GM23338 (cell line): Measurements from ENCODE around the gene NEK6. TPM values are rescaled to one million over a fixed set of nuclear protein-coding genes. Genes with fewer than 3 reads are reported as not detected.

ENCODE experiments used
- ATAC-seq: fragments of 200-7000 bp; cut with Tn5 transposase; 3 replicates; pipeline ENCODE4 v1.9.1; 2020
- DNase-seq: peaks from one replicate; pipeline ENCODE4 v3.0.0-alpha.2; 2015; ENCODE audit warnings: low spot score
- H2AFZ ChIP-seq: fragments of 200-600 bp; sonication (generic); 2 replicates; pipeline ENCODE4 v1.8.0; 2016; ENCODE audit warnings: antibody characterized with exemption, mild to moderate bottlenecking, moderate library complexity
- H3F3A ChIP-seq: fragments of 200-600 bp; sonication (generic); replicated peaks from 2 replicates; pipeline ENCODE4 v1.8.0; 2017; ENCODE audit warnings: antibody characterized with exemption, mixed run types, low read depth
- H3K27ac ChIP-seq: fragments of 200-600 bp; sonication (generic); 2 replicates; pipeline ENCODE4 v1.6.1; 2016; ENCODE audit warnings: low read depth
- H3K27me3 ChIP-seq: fragments of 200-600 bp; sonication (generic); 2 replicates; pipeline ENCODE4 v1.8.0; 2016; ENCODE audit warnings: mild to moderate bottlenecking, mixed run types, moderate library complexity; ENCODE audit not compliant: insufficient read depth
- H3K36me3 ChIP-seq: fragments of 200-600 bp; sonication (generic); 2 replicates; pipeline ENCODE4 v1.8.0; 2016; ENCODE audit warnings: mild to moderate bottlenecking; ENCODE audit not compliant: insufficient read depth
- H3K4me1 ChIP-seq: fragments of 200-600 bp; sonication (generic); 2 replicates; pipeline ENCODE4 v1.8.0; 2016; ENCODE audit warnings: mild to moderate bottlenecking, moderate library complexity; ENCODE audit not compliant: insufficient read depth
- H3K4me2 ChIP-seq: fragments of 200-600 bp; sonication (generic); 2 replicates; pipeline ENCODE4 v1.7.1; 2017; ENCODE audit warnings: mixed run types
- H3K4me3 ChIP-seq: fragments of 200-600 bp; sonication (generic); 2 replicates; pipeline ENCODE4 v1.6.1; 2016; ENCODE audit warnings: mixed run types
- H3K79me2 ChIP-seq: fragments of 200-600 bp; sonication (generic); replicated peaks from 2 replicates; pipeline ENCODE4 v1.8.0; 2017; ENCODE audit warnings: mild to moderate bottlenecking; ENCODE audit not compliant: insufficient read depth
- H3K9me2 ChIP-seq: fragments of 200-600 bp; sonication (generic); 2 replicates; pipeline ENCODE4 v1.8.0; 2017; ENCODE audit not compliant: insufficient read depth
- H4K20me1 ChIP-seq: fragments of 200-600 bp; sonication (generic); replicated peaks from 2 replicates; pipeline ENCODE4 v1.8.0; 2017; ENCODE audit warnings: mild to moderate bottlenecking; ENCODE audit not compliant: insufficient read depth
- H3K27ac Mint-ChIP-seq: 2 replicates; pipeline ENCODE4 v1.8.0; 2020; ENCODE audit warnings: inconsistent platforms, mild to moderate bottlenecking, moderate library complexity, mixed read lengths
- H3K27me3 Mint-ChIP-seq: 3 replicates; pipeline ENCODE4 v1.8.0; 2022; ENCODE audit warnings: low read depth, mild to moderate bottlenecking, moderate library complexity, mixed read lengths, inconsistent platforms; ENCODE audit not compliant: insufficient read depth, poor library complexity
- H3K36me3 Mint-ChIP-seq: 3 replicates; pipeline ENCODE4 v1.8.0; 2021; ENCODE audit warnings: low read depth, mild to moderate bottlenecking, inconsistent platforms, moderate library complexity, mixed read lengths
- H3K4me1 Mint-ChIP-seq: 3 replicates; pipeline ENCODE4 v1.8.0; 2020; ENCODE audit warnings: mild to moderate bottlenecking, inconsistent platforms, mixed read lengths
- H3K4me3 Mint-ChIP-seq: 3 replicates; pipeline ENCODE4 v1.8.0; 2021; ENCODE audit warnings: moderate library complexity, mild to moderate bottlenecking, inconsistent platforms, mixed read lengths
- H3K9me3 Mint-ChIP-seq: 3 replicates; pipeline ENCODE4 v1.8.0; 2020; ENCODE audit warnings: moderate library complexity, mild to moderate bottlenecking, inconsistent platforms, mixed read lengths
- CREB1 ChIP-seq: fragments of 250-450 bp; sonication (Bioruptor Pico); IDR thresholded peaks from 2 replicates; pipeline ENCODE4 v1.5.0; 2020; ENCODE audit warnings: low read depth, mild to moderate bottlenecking, moderate library complexity
- polyA plus RNA-seq: library from polyadenylated mRNA; unstranded; fragments of >200 nt; fragmentation: Nextera tagmentation; extraction: Ambion mirVana; gene quantifications from 2 replicates; pipeline ENCODE4 v1.2.1, GENCODE V29; 2016
- total RNA-seq: library from RNA; depleted of rRNA; stranded (reverse); fragments of >200 nt; shearing (Covaris generic); gene quantifications from 2 replicates; pipeline ENCODE4 v1.2.3, GENCODE V29; 2014
- TF ChIP-seq, protein P1 (sequence below): IDR thresholded peaks from one replicate; pipeline ENCODE4 v1.6.1; 2018; ENCODE audit warnings: antibody characterized with exemption; ENCODE audit not compliant: unreplicated experiment
- TF ChIP-seq, protein P2 (sequence below): fragments of 250-450 bp; sonication (Bioruptor Pico); IDR thresholded peaks from 2 replicates; pipeline ENCODE4 v1.5.0; 2020; ENCODE audit warnings: mild to moderate bottlenecking, moderate library complexity

Gene NEK6
- total and polyA plus RNA-seq, 2 experiments from 2014 or later: 8.1 to 11.2 TPM

DNA sequence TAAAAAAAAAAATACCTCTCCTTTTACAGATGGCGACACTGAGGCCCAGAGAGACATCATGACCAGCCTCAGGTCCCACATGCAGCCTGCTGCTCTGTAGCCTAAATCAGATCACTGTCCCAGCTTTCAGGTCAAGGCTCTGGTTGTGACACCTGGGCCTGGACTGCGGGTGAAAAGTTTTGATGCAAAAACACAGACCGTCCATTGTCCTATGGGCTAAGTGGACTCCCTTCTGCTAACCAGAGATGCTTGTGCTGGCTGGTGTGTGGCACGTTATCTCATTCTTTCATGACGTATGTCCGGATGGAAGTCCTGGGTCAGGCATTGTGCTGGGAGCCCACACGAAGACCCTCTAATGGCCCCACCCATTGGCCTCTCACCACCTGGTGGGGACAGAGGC is 7.8 kb downstream of the NEK6 start:
- Histone ChIP-seq H3K4me1 (peaks cover 27% of the 10 kb centered on the region), H4K20me1 (no peaks in the 10 kb centered on the region; the same call in 1 of the 2 replicates), H3F3A (0 out of 2 replicates have a peak, but pooled peaks cover 3% of the 10 kb centered on the region), H3K4me3 (no peak overlapping the region), H3K27ac (no peak overlapping the region), H3K79me2 (peaks cover 39% of the 10 kb centered on the region), H3K36me3 (no peaks in the 10 kb centered on the region), H3K9me2 (no peaks in the 10 kb centered on the region), H2AFZ (no peak overlapping the region), H3K27me3 (no peaks in the 10 kb centered on the region), H3K4me2 (no peak overlapping the region)
- no peak overlapping the region for H3K4me3 Mint-ChIP-seq
- DNase-seq: no peak
- H3K36me3 Mint-ChIP-seq: no peaks in the 10 kb centered on the region
- TF ChIP-seq, protein P1, sequence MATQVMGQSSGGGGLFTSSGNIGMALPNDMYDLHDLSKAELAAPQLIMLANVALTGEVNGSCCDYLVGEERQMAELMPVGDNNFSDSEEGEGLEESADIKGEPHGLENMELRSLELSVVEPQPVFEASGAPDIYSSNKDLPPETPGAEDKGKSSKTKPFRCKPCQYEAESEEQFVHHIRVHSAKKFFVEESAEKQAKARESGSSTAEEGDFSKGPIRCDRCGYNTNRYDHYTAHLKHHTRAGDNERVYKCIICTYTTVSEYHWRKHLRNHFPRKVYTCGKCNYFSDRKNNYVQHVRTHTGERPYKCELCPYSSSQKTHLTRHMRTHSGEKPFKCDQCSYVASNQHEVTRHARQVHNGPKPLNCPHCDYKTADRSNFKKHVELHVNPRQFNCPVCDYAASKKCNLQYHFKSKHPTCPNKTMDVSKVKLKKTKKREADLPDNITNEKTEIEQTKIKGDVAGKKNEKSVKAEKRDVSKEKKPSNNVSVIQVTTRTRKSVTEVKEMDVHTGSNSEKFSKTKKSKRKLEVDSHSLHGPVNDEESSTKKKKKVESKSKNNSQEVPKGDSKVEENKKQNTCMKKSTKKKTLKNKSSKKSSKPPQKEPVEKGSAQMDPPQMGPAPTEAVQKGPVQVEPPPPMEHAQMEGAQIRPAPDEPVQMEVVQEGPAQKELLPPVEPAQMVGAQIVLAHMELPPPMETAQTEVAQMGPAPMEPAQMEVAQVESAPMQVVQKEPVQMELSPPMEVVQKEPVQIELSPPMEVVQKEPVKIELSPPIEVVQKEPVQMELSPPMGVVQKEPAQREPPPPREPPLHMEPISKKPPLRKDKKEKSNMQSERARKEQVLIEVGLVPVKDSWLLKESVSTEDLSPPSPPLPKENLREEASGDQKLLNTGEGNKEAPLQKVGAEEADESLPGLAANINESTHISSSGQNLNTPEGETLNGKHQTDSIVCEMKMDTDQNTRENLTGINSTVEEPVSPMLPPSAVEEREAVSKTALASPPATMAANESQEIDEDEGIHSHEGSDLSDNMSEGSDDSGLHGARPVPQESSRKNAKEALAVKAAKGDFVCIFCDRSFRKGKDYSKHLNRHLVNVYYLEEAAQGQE: no peak
- no peak for TF ChIP-seq CREB1 (CRISPR knock-in tag)
- TF ChIP-seq, protein P2, sequence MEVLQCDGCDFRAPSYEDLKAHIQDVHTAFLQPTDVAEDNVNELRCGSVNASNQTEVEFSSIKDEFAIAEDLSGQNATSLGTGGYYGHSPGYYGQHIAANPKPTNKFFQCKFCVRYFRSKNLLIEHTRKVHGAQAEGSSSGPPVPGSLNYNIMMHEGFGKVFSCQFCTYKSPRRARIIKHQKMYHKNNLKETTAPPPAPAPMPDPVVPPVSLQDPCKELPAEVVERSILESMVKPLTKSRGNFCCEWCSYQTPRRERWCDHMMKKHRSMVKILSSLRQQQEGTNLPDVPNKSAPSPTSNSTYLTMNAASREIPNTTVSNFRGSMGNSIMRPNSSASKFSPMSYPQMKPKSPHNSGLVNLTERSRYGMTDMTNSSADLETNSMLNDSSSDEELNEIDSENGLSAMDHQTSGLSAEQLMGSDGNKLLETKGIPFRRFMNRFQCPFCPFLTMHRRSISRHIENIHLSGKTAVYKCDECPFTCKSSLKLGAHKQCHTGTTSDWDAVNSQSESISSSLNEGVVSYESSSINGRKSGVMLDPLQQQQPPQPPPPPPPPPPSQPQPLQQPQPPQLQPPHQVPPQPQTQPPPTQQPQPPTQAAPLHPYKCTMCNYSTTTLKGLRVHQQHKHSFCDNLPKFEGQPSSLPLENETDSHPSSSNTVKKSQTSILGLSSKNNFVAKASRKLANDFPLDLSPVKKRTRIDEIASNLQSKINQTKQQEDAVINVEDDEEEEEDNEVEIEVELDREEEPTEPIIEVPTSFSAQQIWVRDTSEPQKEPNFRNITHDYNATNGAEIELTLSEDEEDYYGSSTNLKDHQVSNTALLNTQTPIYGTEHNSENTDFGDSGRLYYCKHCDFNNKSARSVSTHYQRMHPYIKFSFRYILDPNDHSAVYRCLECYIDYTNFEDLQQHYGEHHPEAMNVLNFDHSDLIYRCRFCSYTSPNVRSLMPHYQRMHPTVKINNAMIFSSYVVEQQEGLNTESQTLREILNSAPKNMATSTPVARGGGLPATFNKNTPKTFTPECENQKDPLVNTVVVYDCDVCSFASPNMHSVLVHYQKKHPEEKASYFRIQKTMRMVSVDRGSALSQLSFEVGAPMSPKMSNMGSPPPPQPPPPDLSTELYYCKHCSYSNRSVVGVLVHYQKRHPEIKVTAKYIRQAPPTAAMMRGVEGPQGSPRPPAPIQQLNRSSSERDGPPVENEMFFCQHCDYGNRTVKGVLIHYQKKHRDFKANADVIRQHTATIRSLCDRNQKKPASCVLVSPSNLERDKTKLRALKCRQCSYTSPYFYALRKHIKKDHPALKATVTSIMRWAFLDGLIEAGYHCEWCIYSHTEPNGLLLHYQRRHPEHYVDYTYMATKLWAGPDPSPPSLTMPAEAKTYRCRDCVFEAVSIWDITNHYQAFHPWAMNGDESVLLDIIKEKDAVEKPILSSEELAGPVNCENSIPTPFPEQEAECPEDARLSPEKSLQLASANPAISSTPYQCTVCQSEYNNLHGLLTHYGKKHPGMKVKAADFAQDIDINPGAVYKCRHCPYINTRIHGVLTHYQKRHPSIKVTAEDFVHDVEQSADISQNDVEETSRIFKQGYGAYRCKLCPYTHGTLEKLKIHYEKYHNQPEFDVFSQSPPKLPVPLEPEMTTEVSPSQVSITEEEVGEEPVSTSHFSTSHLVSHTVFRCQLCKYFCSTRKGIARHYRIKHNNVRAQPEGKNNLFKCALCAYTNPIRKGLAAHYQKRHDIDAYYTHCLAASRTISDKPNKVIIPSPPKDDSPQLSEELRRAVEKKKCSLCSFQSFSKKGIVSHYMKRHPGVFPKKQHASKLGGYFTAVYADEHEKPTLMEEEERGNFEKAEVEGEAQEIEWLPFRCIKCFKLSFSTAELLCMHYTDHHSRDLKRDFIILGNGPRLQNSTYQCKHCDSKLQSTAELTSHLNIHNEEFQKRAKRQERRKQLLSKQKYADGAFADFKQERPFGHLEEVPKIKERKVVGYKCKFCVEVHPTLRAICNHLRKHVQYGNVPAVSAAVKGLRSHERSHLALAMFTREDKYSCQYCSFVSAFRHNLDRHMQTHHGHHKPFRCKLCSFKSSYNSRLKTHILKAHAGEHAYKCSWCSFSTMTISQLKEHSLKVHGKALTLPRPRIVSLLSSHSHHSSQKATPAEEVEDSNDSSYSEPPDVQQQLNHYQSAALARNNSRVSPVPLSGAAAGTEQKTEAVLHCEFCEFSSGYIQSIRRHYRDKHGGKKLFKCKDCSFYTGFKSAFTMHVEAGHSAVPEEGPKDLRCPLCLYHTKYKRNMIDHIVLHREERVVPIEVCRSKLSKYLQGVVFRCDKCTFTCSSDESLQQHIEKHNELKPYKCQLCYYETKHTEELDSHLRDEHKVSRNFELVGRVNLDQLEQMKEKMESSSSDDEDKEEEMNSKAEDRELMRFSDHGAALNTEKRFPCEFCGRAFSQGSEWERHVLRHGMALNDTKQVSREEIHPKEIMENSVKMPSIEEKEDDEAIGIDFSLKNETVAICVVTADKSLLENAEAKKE (CRISPR knock-in tag): no peak
- no peaks in the 10 kb centered on the region for H3K9me3 Mint-ChIP-seq
- ATAC-seq: no peak
- H3K27me3 Mint-ChIP-seq: peaks cover 10% of the 10 kb centered on the region
- H3K27ac Mint-ChIP-seq: no peak overlapping the region
- peaks cover 37% of the 10 kb centered on the region for H3K4me1 Mint-ChIP-seq
